ENCODE data around the gene NRARP. TPM values are rescaled to one million over a fixed set of nuclear protein-coding genes. Genes with fewer than 3 reads are reported as not detected.

NRARP gene
- total RNA-seq, 1 experiment from 2014 or later = 22.2 TPM

GRCh38 chr9:137319739-137320551 is 17.9 kb upstream of the NRARP start:
- Histone ChIP-seq H3K9me2 (ENCODE audit: insufficient read depth) (no peaks in the 10 kb centered on the region), H3K4me3 (replicated peaks in 1 of 2; ENCODE audit: low read depth in 1 of 2, low read length in 2 of 2) (no peak overlapping the region), H3K4me2 (ENCODE audit: low read length) (no peak overlapping the region), H3K27ac (ENCODE audit: low read depth, low read length) (no peak overlapping the region), H3K4me1 (ENCODE audit: control insufficient read depth in 1 of 2, insufficient read depth in 2 of 2, low read length in 2 of 2) (peaks cover 10 to 20% of the 10 kb centered on the region in 2 experiments; a peak in 3 of 4 replicates), H3K79me2 (ENCODE audit: insufficient read depth, low read length) (no peaks in the 10 kb centered on the region), H3K9ac (ENCODE audit: low read length) (no peak overlapping the region), H2AFZ (ENCODE audit: low read depth, low read length, poor library complexity, severe bottlenecking) (no peak overlapping the region), H3K9me3 (ENCODE audit: control insufficient read depth in 1 of 2, insufficient read depth in 1 of 2, low read depth in 1 of 2, low read length in 2 of 2) (no peaks in the 10 kb centered on the region), H3K27me3 (ENCODE audit: insufficient read depth, low read length) (no peaks in the 10 kb centered on the region), H3K36me3 (ENCODE audit: control insufficient read depth in 1 of 2, insufficient read depth in 2 of 2, low read length in 2 of 2) (no peaks in the 10 kb centered on the region), H4K20me1 (ENCODE audit: insufficient read depth) (no peaks in the 10 kb centered on the region)
- no peak for ATAC-seq
- ChIA-PET CTCF (interaction anchor here (0.6 to 1.2 kb wide), 3 partner anchors 18 to 109 kb away, joined by 3 to 8 read pairs (median 3); partner anchors contain the start of genes EXD3, NOXA1 and NRARP), RAD21 (ENCODE audit: low non-redundant PET in 1 of 2, low total read pairs in 2 of 2, uncharacterized antibody in 2 of 2, unreplicated experiment in 2 of 2) (no interaction called here), POLR2A (no interaction called here)
- intact Hi-C loops (cut with micrococcal nuclease) = no loop called here
- no peak for DNase-seq (ENCODE audit: low read depth, low spot score)
- no peak for TF ChIP-seq RAD21 (IDR thresholded peaks at IDR 0.05; ENCODE audit: low read depth)
- TF ChIP-seq TCF7L2 (IDR thresholded peaks at IDR 0.05; ENCODE audit: borderline replicate concordance, extremely low read depth, insufficient read depth, insufficient read length) = no peak
- TF ChIP-seq SIN3A (IDR thresholded peaks at IDR 0.05; ENCODE audit: low read depth) = no peak
- TF ChIP-seq ZNF274 (IDR thresholded peaks at IDR 0.05; ENCODE audit: low read depth, low read length) = no peak
- TF ChIP-seq POLR2A (IDR thresholded peaks at IDR 0.05; ENCODE audit: borderline replicate concordance, extremely low read depth, insufficient read depth, insufficient read length) = no peak
- TF ChIP-seq POLR2AphosphoS5 (IDR thresholded peaks at IDR 0.05; ENCODE audit: low read depth, low read length) = no peak
- TF ChIP-seq MAX (IDR thresholded peaks at IDR 0.05) = no peak
- TF ChIP-seq CEBPB (IDR thresholded peaks at IDR 0.05; ENCODE audit: low read depth) = no peak
- no peak for TF ChIP-seq ELF1 (IDR thresholded peaks at IDR 0.05; ENCODE audit: borderline replicate concordance, low read depth)
- no peak for TF ChIP-seq ZBTB33 (IDR thresholded peaks at IDR 0.05; ENCODE audit: extremely low read depth, insufficient replicate concordance, low read length)
- no peak for TF ChIP-seq JUND (IDR thresholded peaks at IDR 0.05)
- TF ChIP-seq SRF (IDR thresholded peaks at IDR 0.05; ENCODE audit: low read depth) = no peak
- no peak for TF ChIP-seq ZFX (IDR thresholded peaks at IDR 0.05)
- no peak for TF ChIP-seq EGR1 (IDR thresholded peaks at IDR 0.05; ENCODE audit: low read depth)
- TF ChIP-seq ATF3 (IDR thresholded peaks at IDR 0.05) = no peak
- no peak for TF ChIP-seq YY1 (IDR thresholded peaks at IDR 0.05; ENCODE audit: extremely low read depth, insufficient replicate concordance, low read depth, low read length)
- no peak for TF ChIP-seq REST (IDR thresholded peaks at IDR 0.05; ENCODE audit: low read depth)
- TF ChIP-seq EZH2phosphoT487 (IDR thresholded peaks at IDR 0.05; ENCODE audit: borderline replicate concordance) = no peak
- no peak for TF ChIP-seq SP1 (IDR thresholded peaks at IDR 0.05; ENCODE audit: low read depth)
- BruUV-seq (replicated peaks) = no TSS peak
